T47D (cell line): Measurements from ENCODE around the gene POU2F2.
A peak's percentile ranks its signal among the peaks of the same experiment; 100 is the strongest.
"Not testable (repeated sequence)": the region's sequence is repeated elsewhere in the genome, so short reads cannot be mapped to it uniquely, and the experiment has no call there.

ENCODE experiments used
- DNase-seq, 2 experiments: peaks; one replicate each; pipeline versions ENCODE4 v3.0.0 to v3.0.0-alpha.2; 2011 to 2012; ENCODE audit warnings: low read depth in 1 of 2, low spot score in 1 of 2
- JUND ChIP-seq: IDR thresholded peaks from 2 replicates; pipeline ENCODE4 v1.6.1; 2012; ENCODE audit warnings: low read depth
- in situ Hi-C: cut with HindIII; loops from 2 replicates; pipeline ENCODE4 v1.10.0; 2016; ENCODE audit warnings: low sequenced_read_pairs, low pct_unique_long_range_greater_than_20kb

Gene POU2F2

DNA sequence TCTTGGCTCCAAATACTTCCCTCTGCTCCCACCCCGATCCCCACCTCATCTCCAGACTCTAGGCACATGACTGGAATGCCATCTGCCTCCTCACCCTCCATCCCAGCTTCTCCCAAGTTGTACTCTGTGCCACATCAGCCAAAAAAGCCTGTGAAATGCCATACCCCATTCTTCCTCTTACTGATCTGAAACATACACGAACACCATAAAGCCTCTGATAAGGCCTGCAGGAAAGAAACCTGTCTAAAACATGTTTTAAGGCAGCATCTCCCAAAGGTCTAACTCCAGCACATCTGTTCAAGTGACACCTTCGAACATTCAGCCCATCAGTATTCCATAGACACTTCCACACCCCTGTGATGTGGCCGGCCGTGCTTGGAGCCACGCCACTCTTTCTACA lies 67.8 kb downstream of the POU2F2 start:
- in situ Hi-C loops = no loop called here
- no peak for TF ChIP-seq JUND
- DNase-seq = no peak

GRCh38 chr19:42062381-42062780 lies 69.9 kb downstream of the POU2F2 start:
- TF ChIP-seq JUND = no peak
- no peak for DNase-seq
- in situ Hi-C loops = no loop called here

- no peak for TF ChIP-seq JUND
- DNase-seq = no peak
- in situ Hi-C loops = no loop called here
These were observed 72.1 kb downstream of the POU2F2 start for GRCh38 chr19:42060117-42060516.

DNA sequence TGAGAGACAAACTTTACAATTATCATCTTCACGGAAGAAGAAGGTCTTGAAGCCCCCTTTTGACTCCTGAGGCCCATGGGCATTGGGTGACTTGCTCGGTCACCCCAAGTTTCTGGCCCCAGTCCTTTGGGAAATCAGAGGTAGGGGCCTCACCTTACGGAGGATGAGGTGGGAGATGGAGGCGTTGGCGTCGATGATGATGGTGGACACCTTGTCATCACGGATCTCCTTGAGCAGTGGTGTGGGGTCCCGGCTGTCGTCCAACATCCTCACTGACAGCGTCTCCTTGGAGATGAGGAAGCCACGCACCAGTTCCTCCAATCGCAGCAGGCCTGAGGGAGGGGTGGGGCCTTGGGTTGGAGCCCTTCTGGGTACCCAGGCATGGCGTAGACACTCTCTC lies 73.0 kb downstream of the POU2F2 start:
- in situ Hi-C loops = no loop called here
- TF ChIP-seq JUND = no peak
- DNase-seq = no peak

DNA sequence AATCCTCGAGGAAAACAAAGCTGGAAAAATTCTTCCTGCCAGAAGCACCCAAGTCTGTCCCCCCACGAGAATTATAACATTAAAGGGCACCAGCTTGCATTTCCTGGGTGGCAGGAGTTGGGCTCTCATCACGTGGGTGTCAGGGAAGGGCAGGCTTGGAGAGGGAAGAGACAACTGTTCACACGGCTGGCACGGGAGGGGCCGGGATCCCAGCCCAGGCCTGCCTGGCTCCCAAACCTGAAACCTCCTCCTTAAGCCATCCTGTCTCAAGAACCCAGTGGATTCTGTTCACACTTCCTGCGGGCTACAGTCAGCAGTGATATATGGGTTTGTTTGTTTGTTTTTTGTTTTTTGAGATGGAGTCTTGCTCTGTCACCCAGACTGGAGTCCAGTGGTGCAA lies 74.4 kb downstream of the POU2F2 start:
- in situ Hi-C loops = no loop called here
- no peak for TF ChIP-seq JUND

DNA sequence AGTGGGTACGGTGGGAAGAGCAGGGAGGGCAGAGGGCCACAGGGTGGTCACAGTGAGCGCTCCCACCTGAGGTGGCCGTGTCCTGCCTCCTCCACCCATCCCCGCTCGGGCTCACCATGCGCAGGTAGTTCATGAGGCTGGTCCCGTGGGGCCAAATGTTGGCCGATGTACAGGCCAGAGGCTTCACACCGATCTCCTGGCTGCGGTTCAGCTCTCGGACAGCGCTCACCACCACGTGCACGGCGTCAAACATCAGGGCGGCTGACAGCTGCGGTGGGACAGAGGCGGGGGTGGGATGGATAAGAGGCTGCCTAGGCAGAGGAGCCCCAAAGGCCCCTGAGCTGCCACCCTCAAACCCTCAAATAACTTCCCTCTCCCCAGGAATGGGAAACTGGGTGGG lies 78.0 kb downstream of the POU2F2 start:
- in situ Hi-C loops = no loop called here
- no peak for DNase-seq
- no peak for TF ChIP-seq JUND

More for the DNA sequence above, 74.4 kb downstream of the POU2F2 start:
- DNase-seq = no peak

- no peak for DNase-seq
- TF ChIP-seq JUND = no peak
- in situ Hi-C loops = no loop called here
These were observed 79.0 kb downstream of the POU2F2 start for GRCh38 chr19:42053037-42053935.

DNA sequence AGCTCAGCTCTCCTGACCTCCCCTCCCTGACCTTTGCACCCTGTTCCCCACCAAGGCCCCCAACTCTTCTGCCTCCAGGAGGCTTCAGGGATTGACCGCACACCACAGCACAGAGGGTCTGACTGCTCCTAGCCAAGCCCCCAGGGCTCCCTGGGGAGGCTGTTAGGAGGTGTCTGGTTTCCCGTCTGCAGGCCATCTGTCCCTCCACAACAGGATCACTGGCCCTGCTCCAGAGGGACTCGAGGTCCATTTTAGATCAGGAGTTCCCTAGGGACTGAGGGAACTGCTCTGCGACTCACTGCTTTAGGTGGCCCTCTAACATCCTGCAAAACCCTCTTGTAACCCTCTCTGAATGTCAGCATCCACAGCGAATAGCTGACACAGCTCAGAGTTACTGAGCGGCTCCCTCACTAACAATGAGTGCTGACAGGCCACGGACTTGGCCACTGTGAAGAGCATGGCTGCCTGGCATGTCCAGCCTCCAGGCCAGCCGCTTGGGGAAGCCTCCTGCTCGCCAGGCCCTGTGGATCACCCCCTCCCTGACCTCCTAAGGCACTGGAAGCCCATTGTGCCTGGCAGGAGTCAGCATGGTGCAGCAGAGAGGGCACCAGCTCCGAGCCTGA lies 79.9 kb downstream of the POU2F2 start:
- in situ Hi-C loops = no loop called here
- TF ChIP-seq JUND = no peak
- DNase-seq = no peak

DNA sequence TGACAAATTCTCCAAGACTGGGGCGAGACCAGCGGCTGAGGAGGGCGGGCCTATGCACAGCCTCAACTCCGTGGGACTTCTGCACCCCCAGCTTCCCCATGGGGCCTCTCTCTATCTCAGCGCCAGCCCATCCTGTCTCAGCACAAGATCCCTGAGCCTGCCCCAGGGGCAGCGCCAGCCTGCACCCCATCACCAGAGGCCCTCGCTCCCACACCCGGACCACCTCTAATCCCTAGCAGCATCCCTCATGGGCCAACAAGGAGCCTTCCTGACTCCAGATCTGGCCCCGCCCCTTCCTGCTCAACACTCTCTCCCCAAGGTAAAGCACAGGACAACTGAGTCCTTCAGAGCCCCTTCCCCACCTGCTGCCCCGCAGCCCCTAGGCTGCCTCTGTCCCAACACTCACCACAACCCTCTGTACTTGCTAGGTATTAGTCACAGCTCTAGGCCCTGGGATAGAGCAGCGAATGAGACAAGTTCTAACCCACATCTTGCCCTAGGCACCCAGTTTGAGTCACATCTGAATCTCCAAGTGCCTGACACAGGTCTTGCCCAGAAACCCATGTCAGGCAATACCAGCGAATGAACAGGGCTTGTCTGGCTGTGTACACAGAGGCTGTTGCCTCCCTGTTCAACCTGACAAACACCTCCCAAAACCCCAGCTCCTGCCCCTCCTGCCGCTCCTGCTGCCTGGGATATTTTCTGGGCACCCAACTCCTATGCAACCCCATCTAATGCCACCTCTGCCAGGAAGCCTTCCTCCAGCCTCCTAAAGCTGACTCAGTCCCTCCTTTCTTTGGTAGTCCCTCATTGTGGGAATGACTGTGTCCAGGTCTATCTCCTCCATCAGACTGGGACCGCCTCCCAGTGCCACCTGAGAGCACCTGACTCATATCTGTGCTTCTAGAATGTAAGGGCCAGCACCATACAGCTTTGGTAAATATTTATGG lies 80.8 kb downstream of the POU2F2 start:
- peak in 1 of 2 experiments; percentile 63 for DNase-seq
- in situ Hi-C loops = no loop called here
- TF ChIP-seq JUND = no peak

DNA sequence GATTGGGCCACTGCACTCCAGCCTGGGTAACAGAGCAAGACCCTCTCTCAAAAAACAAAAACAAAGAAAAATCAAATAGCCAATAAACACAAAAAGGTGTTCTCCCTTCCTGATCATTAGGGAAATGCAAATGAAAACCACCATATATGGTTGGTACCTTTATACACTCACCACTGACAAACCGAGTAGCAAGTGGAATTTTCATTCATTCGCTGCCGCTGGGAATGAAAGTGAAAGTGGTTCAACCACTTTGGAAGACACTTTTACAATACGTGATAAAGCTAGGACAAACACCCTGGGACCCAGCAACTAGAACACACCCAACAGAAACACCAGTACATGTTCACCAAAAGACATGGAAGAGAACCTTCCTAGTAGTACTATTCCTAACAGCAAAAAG lies 83.3 kb downstream of the POU2F2 start:
- no peak for TF ChIP-seq JUND
- in situ Hi-C loops = no loop called here
- DNase-seq = peak; percentile 42 to 55

- in situ Hi-C loops = no loop called here
- no peak for DNase-seq
These were observed 86.7 kb downstream of the POU2F2 start for GRCh38 chr19:42045575-42045974.

GRCh38 chr19:42042455-42043170 lies 89.6 kb downstream of the POU2F2 start:
- TF ChIP-seq JUND = no peak
- no peak for DNase-seq
- in situ Hi-C loops = no loop called here

More at GRCh38 chr19:42045575-42045974, 86.7 kb downstream of the POU2F2 start:
- TF ChIP-seq JUND = no peak

DNA sequence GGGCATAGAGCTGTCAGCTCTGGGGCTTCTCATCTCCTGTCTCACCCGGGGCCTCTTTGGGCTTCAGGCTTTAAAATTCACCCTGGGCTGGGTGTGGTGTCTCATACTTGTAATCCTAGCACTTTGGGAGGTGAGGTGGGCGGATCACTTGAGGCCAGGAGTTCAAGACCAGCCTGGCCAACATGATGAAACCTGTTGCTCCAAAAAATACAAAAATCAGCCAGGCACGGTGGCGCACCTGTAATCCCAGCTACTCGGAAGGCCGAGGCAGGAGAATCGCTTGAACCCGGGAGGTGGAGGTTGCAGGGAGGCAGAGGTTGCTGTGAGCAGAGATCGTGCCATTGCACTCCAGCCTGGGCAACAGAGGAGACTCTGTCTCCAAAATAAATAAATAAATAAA lies 91.8 kb downstream of the POU2F2 start:
- in situ Hi-C loops, DNase-seq: not testable (repeated sequence)
